Liver (tissue), 9 donors: ENCODE measurements around the gene ETV6. TPM values are rescaled to one million over a fixed set of nuclear protein-coding genes. Genes with fewer than 3 reads are reported as not detected.

Experiments
- DNase-seq: peaks from one replicate; pipeline ENCODE4 v3.0.0-alpha.2; 2017; ENCODE audit warnings: low spot score
- H3K27ac ChIP-seq, 2 donors: one replicate each; pipeline ENCODE4 v1.7.0; 2013; ENCODE audit warnings: inconsistent platforms in 2 of 2, low read length in 2 of 2, control low read depth in 1 of 2, low read depth in 1 of 2, mild to moderate bottlenecking in 1 of 2
- H3K27me3 ChIP-seq, 4 donors: one replicate each; pipeline versions ENCODE4 v1.6.1 to v1.7.0; 2013; ENCODE audit warnings: low read length in 3 of 4, inconsistent platforms in 1 of 4, mild to moderate bottlenecking in 1 of 4, moderate library complexity in 1 of 4; ENCODE audit not compliant: control insufficient read depth in 4 of 4, insufficient read depth in 4 of 4
- H3K36me3 ChIP-seq, 4 donors: one replicate each; pipeline versions ENCODE4 v1.6.1 to v1.7.0; 2013; ENCODE audit warnings: low read length in 3 of 4, mild to moderate bottlenecking in 3 of 4, low read depth in 1 of 4, moderate library complexity in 1 of 4; ENCODE audit not compliant: control insufficient read depth in 4 of 4, insufficient read depth in 3 of 4
- H3K4me1 ChIP-seq, 4 donors: one replicate each; pipeline versions ENCODE4 v1.6.1 to v1.7.0; 2013; ENCODE audit warnings: low read length in 3 of 4, mild to moderate bottlenecking in 3 of 4, moderate library complexity in 1 of 4; ENCODE audit not compliant: control insufficient read depth in 4 of 4, insufficient read depth in 4 of 4
- H3K4me3 ChIP-seq, 3 donors: one replicate each; pipeline versions ENCODE4 v1.6.1 to v1.7.0; 2013; ENCODE audit warnings: low read length in 3 of 3, control low read depth in 1 of 3, low read depth in 1 of 3, mild to moderate bottlenecking in 1 of 3
- H3K9ac ChIP-seq, 2 donors: one replicate each; pipeline ENCODE4 v1.7.0; 2013; ENCODE audit warnings: low read length in 2 of 2, mild to moderate bottlenecking in 2 of 2, moderate library complexity in 2 of 2, control low read depth in 1 of 2, low read depth in 1 of 2
- H3K9me3 ChIP-seq, 4 donors: one replicate each; pipeline versions ENCODE4 v1.6.1 to v1.7.0; 2013; ENCODE audit warnings: low read length in 3 of 4; ENCODE audit not compliant: control insufficient read depth in 4 of 4
- EGR1 ChIP-seq, 2 donors: IDR thresholded peaks; 2 replicates each; pipeline ENCODE4 v1.6.1; 2016 to 2018; ENCODE audit warnings: antibody characterized with exemption in 2 of 2, low read depth in 2 of 2
- FOXA1 ChIP-seq: IDR thresholded peaks from 2 replicates; pipeline ENCODE4 v1.6.1; 2016; ENCODE audit warnings: antibody characterized with exemption
- FOXA2 ChIP-seq: IDR thresholded peaks from 2 replicates; pipeline ENCODE4 v1.6.1; 2016; ENCODE audit warnings: antibody characterized with exemption
- GABPA ChIP-seq, 2 donors: IDR thresholded peaks in 1 of 2; conservative IDR thresholded peaks in 1 of 2; 2 replicates each; pipeline ENCODE4 v1.6.1; 2016; ENCODE audit warnings: antibody characterized with exemption in 2 of 2, mild to moderate bottlenecking in 1 of 2, moderate library complexity in 1 of 2
- HNF4A ChIP-seq, 2 donors: conservative IDR thresholded peaks; 2 replicates each; pipeline ENCODE4 v1.6.1; 2016; ENCODE audit warnings: antibody characterized with exemption in 2 of 2, mild to moderate bottlenecking in 2 of 2
- HNF4G ChIP-seq: IDR thresholded peaks from 2 replicates; pipeline ENCODE4 v1.6.1; 2016; ENCODE audit warnings: antibody characterized with exemption
- JUND ChIP-seq, 2 donors: IDR thresholded peaks; 2 replicates each; pipeline ENCODE4 v1.6.1; 2016; ENCODE audit warnings: antibody characterized with exemption in 2 of 2
- NR2F2 ChIP-seq: IDR thresholded peaks from 2 replicates; pipeline ENCODE4 v1.6.1; 2016; ENCODE audit warnings: antibody characterized with exemption
- RAD21 ChIP-seq, 2 donors: IDR thresholded peaks; 2 replicates each; pipeline ENCODE4 v1.6.1; 2016; ENCODE audit warnings: antibody characterized with exemption in 2 of 2, mild to moderate bottlenecking in 2 of 2
- SP1 ChIP-seq: IDR thresholded peaks from 2 replicates; pipeline ENCODE4 v1.6.1; 2018; ENCODE audit warnings: antibody characterized with exemption, mild to moderate bottlenecking
- YY1 ChIP-seq: IDR thresholded peaks from 2 replicates; pipeline ENCODE4 v1.6.1; 2016; ENCODE audit warnings: antibody characterized with exemption, mild to moderate bottlenecking
- WGBS: extraction: QIAGEN DNeasy Blood & Tissue Kit; methylation state at CpG from one replicate; pipeline ENCODE4 v1.1.7; 2013; 5-methylcytosine and 5-hydroxymethylcytosine counted together
- polyA plus RNA-seq, 2 donors: library from polyadenylated mRNA; stranded (reverse) in 1 of 2; unstranded in 1 of 2; fragments of 200-250 nt in 1 of 2; fragments of >200 nt in 1 of 2; fragmentation: Nextera tagmentation in 1 of 2; extraction: Ambion mirVana in 1 of 2; gene quantifications; one replicate each; pipeline versions ENCODE4 v1.2.1 to v1.2.3, GENCODE V29; 2013 to 2015
- total RNA-seq, 2 donors: library from RNA; depleted of rRNA; stranded (reverse); fragments of >200 nt; gene quantifications; one replicate each; pipeline ENCODE4 v1.2.3, GENCODE V29; 2014
- TF ChIP-seq, protein P1 (sequence below): fragments of 150-350 bp; IDR thresholded peaks from 2 replicates; pipeline ENCODE4 v1.5.1; 2017; ENCODE audit warnings: improper control_type of control experiment, low read depth, low read length; ENCODE audit not compliant: missing input control
- TF ChIP-seq, protein P2 (sequence below): IDR thresholded peaks from 2 replicates; pipeline ENCODE4 v1.6.1; 2016; ENCODE audit warnings: antibody characterized with exemption
- TF ChIP-seq, protein P3 (sequence below): IDR thresholded peaks from 2 replicates; pipeline ENCODE4 v1.6.1; 2016; ENCODE audit warnings: antibody characterized with exemption
- TF ChIP-seq, protein P4 (sequence below): IDR thresholded peaks from 2 replicates; pipeline ENCODE4 v1.6.1; 2016; ENCODE audit warnings: antibody characterized with exemption, mild to moderate bottlenecking
- TF ChIP-seq, protein P5 (sequence below): IDR thresholded peaks from 2 replicates; pipeline ENCODE4 v1.6.1; 2016; ENCODE audit warnings: antibody characterized with exemption
- donor health status: healthy.
- donor health status: healthy.
- donor health status: healthy.
- donor health status: healthy.
- donor health status: healthy.

Gene ETV6
- total and polyA plus RNA-seq, 4 donors = 2.0 to 6.2 (median 3.5) TPM

DNA sequence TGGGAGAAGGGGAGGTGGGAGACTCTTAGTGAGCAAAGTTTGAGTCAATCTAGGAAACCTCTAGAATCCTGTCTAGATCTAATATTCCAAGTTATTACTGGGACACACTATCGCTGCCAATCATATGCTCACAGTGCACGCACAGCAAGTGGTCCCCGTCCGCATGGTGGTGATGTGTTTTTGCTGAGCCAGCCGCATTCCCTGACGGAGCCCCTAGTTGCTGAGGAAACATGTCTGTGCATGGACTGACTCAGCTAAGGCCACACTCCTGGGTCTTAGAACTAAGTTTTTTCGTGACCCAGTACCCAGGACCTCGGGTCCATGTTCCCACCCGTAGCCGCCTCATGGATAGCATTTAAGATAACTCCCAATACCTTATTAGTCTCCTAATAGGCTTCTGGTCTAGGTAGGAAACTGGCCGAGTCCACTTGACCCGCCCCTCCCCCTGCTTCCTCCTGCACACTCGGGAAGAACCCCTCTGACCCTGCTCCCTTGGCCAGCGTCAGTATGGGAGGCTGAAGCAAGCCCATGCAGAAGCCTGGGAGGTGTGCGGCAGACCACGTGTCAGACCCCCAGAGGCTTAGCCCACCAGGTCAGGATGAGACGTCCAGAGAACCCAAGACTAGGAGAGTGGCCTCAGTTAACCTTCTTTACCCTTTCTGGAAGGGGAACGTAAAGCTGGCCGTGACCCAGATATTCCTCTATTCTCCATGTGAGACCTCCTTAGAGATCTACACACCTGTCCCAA is 200.5 kb downstream of the ETV6 start:
- Histone ChIP-seq H3K4me1 (no peaks in the 10 kb centered on the region), H3K36me3 (peaks cover 5 to 11% (median 9%) of the 10 kb centered on the region in 4 donors), H3K27ac (no peak overlapping the region), H3K27me3 (no peaks in the 10 kb centered on the region), H3K9ac (no peak overlapping the region), H3K4me3 (no peak overlapping the region), H3K9me3 (no peaks in the 10 kb centered on the region)
- WGBS = 91% methylated on average over 19 of the region's 19 CpGs
- DNase-seq = no peak
- TF ChIP-seq, protein P1, sequence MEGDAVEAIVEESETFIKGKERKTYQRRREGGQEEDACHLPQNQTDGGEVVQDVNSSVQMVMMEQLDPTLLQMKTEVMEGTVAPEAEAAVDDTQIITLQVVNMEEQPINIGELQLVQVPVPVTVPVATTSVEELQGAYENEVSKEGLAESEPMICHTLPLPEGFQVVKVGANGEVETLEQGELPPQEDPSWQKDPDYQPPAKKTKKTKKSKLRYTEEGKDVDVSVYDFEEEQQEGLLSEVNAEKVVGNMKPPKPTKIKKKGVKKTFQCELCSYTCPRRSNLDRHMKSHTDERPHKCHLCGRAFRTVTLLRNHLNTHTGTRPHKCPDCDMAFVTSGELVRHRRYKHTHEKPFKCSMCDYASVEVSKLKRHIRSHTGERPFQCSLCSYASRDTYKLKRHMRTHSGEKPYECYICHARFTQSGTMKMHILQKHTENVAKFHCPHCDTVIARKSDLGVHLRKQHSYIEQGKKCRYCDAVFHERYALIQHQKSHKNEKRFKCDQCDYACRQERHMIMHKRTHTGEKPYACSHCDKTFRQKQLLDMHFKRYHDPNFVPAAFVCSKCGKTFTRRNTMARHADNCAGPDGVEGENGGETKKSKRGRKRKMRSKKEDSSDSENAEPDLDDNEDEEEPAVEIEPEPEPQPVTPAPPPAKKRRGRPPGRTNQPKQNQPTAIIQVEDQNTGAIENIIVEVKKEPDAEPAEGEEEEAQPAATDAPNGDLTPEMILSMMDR = no peak
- TF ChIP-seq HNF4G (no peak), RAD21 (IDR thresholded peaks at IDR 0.05) (no peak), EGR1 (IDR thresholded peaks at IDR 0.05; ENCODE audit: low read depth in 2 of 2) (no peak), FOXA2 (no peak), FOXA1 (no peak), JUND (IDR thresholded peaks at IDR 0.05) (no peak), GABPA (IDR thresholded peaks at IDR 0.05 in 1 of 2, conservative IDR thresholded peaks at IDR 0.05 in 1 of 2) (no peak), NR2F2 (no peak), YY1 (no peak), HNF4A (conservative IDR thresholded peaks at IDR 0.05) (no peak), SP1 (no peak)
- TF ChIP-seq, protein P2, sequence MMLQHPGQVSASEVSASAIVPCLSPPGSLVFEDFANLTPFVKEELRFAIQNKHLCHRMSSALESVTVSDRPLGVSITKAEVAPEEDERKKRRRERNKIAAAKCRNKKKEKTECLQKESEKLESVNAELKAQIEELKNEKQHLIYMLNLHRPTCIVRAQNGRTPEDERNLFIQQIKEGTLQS = no peak
- TF ChIP-seq, protein P3, sequence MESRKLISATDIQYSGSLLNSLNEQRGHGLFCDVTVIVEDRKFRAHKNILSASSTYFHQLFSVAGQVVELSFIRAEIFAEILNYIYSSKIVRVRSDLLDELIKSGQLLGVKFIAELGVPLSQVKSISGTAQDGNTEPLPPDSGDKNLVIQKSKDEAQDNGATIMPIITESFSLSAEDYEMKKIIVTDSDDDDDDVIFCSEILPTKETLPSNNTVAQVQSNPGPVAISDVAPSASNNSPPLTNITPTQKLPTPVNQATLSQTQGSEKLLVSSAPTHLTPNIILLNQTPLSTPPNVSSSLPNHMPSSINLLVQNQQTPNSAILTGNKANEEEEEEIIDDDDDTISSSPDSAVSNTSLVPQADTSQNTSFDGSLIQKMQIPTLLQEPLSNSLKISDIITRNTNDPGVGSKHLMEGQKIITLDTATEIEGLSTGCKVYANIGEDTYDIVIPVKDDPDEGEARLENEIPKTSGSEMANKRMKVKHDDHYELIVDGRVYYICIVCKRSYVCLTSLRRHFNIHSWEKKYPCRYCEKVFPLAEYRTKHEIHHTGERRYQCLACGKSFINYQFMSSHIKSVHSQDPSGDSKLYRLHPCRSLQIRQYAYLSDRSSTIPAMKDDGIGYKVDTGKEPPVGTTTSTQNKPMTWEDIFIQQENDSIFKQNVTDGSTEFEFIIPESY = no peak
- TF ChIP-seq, protein P4, sequence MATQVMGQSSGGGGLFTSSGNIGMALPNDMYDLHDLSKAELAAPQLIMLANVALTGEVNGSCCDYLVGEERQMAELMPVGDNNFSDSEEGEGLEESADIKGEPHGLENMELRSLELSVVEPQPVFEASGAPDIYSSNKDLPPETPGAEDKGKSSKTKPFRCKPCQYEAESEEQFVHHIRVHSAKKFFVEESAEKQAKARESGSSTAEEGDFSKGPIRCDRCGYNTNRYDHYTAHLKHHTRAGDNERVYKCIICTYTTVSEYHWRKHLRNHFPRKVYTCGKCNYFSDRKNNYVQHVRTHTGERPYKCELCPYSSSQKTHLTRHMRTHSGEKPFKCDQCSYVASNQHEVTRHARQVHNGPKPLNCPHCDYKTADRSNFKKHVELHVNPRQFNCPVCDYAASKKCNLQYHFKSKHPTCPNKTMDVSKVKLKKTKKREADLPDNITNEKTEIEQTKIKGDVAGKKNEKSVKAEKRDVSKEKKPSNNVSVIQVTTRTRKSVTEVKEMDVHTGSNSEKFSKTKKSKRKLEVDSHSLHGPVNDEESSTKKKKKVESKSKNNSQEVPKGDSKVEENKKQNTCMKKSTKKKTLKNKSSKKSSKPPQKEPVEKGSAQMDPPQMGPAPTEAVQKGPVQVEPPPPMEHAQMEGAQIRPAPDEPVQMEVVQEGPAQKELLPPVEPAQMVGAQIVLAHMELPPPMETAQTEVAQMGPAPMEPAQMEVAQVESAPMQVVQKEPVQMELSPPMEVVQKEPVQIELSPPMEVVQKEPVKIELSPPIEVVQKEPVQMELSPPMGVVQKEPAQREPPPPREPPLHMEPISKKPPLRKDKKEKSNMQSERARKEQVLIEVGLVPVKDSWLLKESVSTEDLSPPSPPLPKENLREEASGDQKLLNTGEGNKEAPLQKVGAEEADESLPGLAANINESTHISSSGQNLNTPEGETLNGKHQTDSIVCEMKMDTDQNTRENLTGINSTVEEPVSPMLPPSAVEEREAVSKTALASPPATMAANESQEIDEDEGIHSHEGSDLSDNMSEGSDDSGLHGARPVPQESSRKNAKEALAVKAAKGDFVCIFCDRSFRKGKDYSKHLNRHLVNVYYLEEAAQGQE = no peak
- TF ChIP-seq, protein P5, sequence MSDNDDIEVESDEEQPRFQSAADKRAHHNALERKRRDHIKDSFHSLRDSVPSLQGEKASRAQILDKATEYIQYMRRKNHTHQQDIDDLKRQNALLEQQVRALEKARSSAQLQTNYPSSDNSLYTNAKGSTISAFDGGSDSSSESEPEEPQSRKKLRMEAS = no peak
